ENCODE results near the gene FUNDC2. TPM values are rescaled to one million over a fixed set of nuclear protein-coding genes. Genes with fewer than 3 reads are reported as not detected.

Gene FUNDC2
- total RNA-seq = 10 to 100 TPM; 18.3 to 93.9 (median 50.2) TPM

GRCh38 chrX:155026727-155027508 lies at the start of gene FUNDC2:
Gene FUNDC2 (plus strand): TSS chrX:155026844. CDS start chrX:155026939, 95 bp downstream.
- Histone ChIP-seq H3K4me1 (peaks cover 0 to 4% (median 2%) of the 10 kb centered on the region in 4 donors), H3K9me3 (no peaks in the 10 kb centered on the region), H3K4me3 (peak within 1 kb of the TSS; percentile 15 to 59 (median 56)), H3K36me3 (no peaks in the 10 kb centered on the region), H3K27me3 (no peaks in the 10 kb centered on the region), H3K27ac (peak within 1 kb of the TSS; percentile 94 to 97 (median 94))
- peak; percentile 73 to 79 for TF ChIP-seq POLR2AphosphoS5 (IDR thresholded peaks at IDR 0.05)
- no peak for TF ChIP-seq CTCF (IDR thresholded peaks at IDR 0.05)
- peak in 3 of 4 donors; percentile 52 to 83 (median 83) for TF ChIP-seq POLR2A (IDR thresholded peaks at IDR 0.05)
- peak in 2 of 4 donors; percentile 64 to 85 for TF ChIP-seq EP300 (IDR thresholded peaks at IDR 0.05)
- DNase-seq = peak; percentile 93 to 97
- WGBS, 2 donors = 48% methylated on average over 78 of the region's 82 CpGs; no CpG with 5 or more reads in 1 of the 2 donors
- peak; percentile 96 for ATAC-seq (ENCODE audit: low FRiP score in 2 of 2)

- no peaks in the 10 kb centered on the region for H3K36me3 ChIP-seq
- 56% methylated on average over 4 of the region's 4 CpGs; no CpG with 5 or more reads in 1 of the 2 donors for WGBS, 2 donors
- ATAC-seq (ENCODE audit: low FRiP score in 2 of 2) = peak in 1 of 2 donors; percentile 55
- no peak for TF ChIP-seq POLR2AphosphoS5 (IDR thresholded peaks at IDR 0.05)
- TF ChIP-seq CTCF (IDR thresholded peaks at IDR 0.05) = no peak
- TF ChIP-seq POLR2A (IDR thresholded peaks at IDR 0.05) = no peak
- peaks cover 0 to 7% (median 2%) of the 10 kb centered on the region in 4 donors for H3K4me1 ChIP-seq
- DNase-seq = no peak
- H3K4me3 ChIP-seq = no peak overlapping the region
- no peaks in the 10 kb centered on the region for H3K27me3 ChIP-seq
- no peak overlapping the region for H3K27ac ChIP-seq
- no peaks in the 10 kb centered on the region for H3K9me3 ChIP-seq
Measured at GRCh38 chrX:154979629-154980028, 47.0 kb upstream of the FUNDC2 start.

- no peak overlapping the region for H3K27ac ChIP-seq
- no peaks in the 10 kb centered on the region for H3K9me3 ChIP-seq
- peak; percentile 88 to 90 for ATAC-seq (ENCODE audit: low FRiP score in 2 of 2)
- no peaks in the 10 kb centered on the region for H3K27me3 ChIP-seq
- WGBS, 2 donors = 9 to 21% methylated on average over 5 to 11 of the region's 11 CpGs
- H3K36me3 ChIP-seq = no peaks in the 10 kb centered on the region
- no peak for TF ChIP-seq POLR2A (IDR thresholded peaks at IDR 0.05)
- TF ChIP-seq CTCF (IDR thresholded peaks at IDR 0.05) = peak; percentile 59 to 82 (median 70)
- DNase-seq = peak in 1 of 2 donors; percentile 79
- H3K4me3 ChIP-seq = peak overlapping the region in 3 of 4 donors; percentile 26 to 45 (median 38)
- peaks cover 0 to 7% (median 2%) of the 10 kb centered on the region in 4 donors for H3K4me1 ChIP-seq
Measured at GRCh38 chrX:154980330-154981115, 46.1 kb upstream of the FUNDC2 start.

- Histone ChIP-seq H3K27me3 (no peaks in the 10 kb centered on the region), H3K36me3 (no peaks in the 10 kb centered on the region), H3K4me1 (peaks cover 0 to 7% (median 2%) of the 10 kb centered on the region in 4 donors), H3K27ac (no peak overlapping the region), H3K4me3 (peak overlapping the region in 3 of 4 donors; percentile 26 to 45 (median 38)), H3K9me3 (no peaks in the 10 kb centered on the region)
- TF ChIP-seq POLR2A (IDR thresholded peaks at IDR 0.05) = no peak
- no peak for TF ChIP-seq EP300 (IDR thresholded peaks at IDR 0.05)
- TF ChIP-seq POLR2AphosphoS5 (IDR thresholded peaks at IDR 0.05) = no peak
- TF ChIP-seq CTCF (IDR thresholded peaks at IDR 0.05) = no peak
- WGBS, 2 donors = 37 to 56% methylated on average over 2 to 6 of the region's 6 CpGs
- DNase-seq (no peak), ATAC-seq (ENCODE audit: low FRiP score in 2 of 2) (no peak)
Measured at GRCh38 chrX:154981116-154981411, 45.6 kb upstream of the FUNDC2 start.
